Ovary (tissue), 3 donors: ENCODE data around the gene CYP4V2.

Experiments used
- CTCF ChIP-seq, 3 donors: fragments of 450-650 bp in 2 of 3; fragments of 200-600 bp in 1 of 3; IDR thresholded peaks; one replicate each; pipeline versions ENCODE4 v1.5.1 to v1.8.0; 2016 to 2022; ENCODE audit warnings: antibody characterized with exemption in 3 of 3, mild to moderate bottlenecking in 1 of 3
- POLR2A ChIP-seq: fragments of 450-650 bp; IDR thresholded peaks from one replicate; pipeline ENCODE4 v1.6.1; 2017; ENCODE audit warnings: antibody characterized with exemption, mild to moderate bottlenecking, moderate library complexity
- donor health status: DM: no; HTN: no; CAD: no.

DNA sequence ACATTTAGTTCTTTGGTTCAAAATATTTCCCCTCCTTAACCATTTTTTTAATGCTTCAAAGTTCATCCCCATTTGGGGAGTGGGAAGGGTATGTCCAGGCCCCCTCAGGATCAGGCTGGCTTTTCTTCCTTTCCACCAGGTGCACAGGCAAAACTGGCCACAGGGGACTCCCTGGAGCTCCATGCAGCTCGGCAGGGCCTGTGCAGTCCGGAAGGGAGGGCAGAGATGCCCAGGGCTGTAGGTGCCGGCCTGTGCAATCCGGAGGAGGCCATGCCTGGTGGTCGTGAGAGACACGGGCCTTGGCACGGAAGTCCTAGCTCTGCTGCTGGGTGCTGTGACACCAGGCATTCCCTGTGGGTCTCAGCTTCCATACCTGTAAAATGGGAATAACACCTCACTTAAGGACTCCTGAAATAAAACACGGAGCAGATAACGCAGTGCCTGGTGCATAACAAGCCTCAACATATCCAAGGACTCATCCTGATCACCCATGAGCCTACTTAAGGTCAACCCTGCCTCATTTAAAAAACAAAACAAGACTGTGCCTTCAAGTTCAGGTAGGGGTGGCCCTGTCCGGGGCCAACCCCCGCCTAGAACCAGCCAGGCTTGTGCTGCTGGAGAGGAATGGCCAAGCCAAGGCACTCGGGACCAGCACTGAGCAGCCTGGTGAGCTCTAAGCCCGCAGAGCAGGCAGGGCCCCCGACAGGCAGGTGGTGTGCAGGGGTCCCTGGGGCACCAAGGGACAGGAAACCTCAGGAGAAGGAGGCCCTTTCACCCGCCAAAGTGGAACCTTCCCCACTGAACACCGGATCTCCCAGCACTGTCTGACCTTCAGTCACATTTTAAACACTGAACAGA lies 21.2 kb upstream of the CYP4V2 start:
- TF ChIP-seq CTCF (IDR thresholded peaks at IDR 0.05) (no peak), POLR2A (no peak)
